Transverse colon (tissue), 4 donors: Measurements from ENCODE around the gene ASXL1. TPM values are rescaled to one million over a fixed set of nuclear protein-coding genes. Genes with fewer than 3 reads are reported as not detected.

Experiments
- DNase-seq: peaks from one replicate; pipeline ENCODE4 v3.0.0-alpha.2; 2019
- H3K27ac ChIP-seq, 4 donors: fragments of 200-600 bp; sonication (generic); 2 replicates each; pipeline ENCODE4 v1.5.1; 2016 to 2018; ENCODE audit warnings: inconsistent platforms in 4 of 4
- H3K27me3 ChIP-seq: fragments of 200-600 bp; sonication (generic); 2 replicates; pipeline ENCODE4 v1.5.1; 2017; ENCODE audit warnings: inconsistent platforms
- H3K36me3 ChIP-seq, 4 donors: fragments of 200-600 bp; sonication (generic); 2 replicates each; pipeline ENCODE4 v1.5.1; 2017 to 2019; ENCODE audit warnings: inconsistent platforms in 4 of 4
- H3K4me1 ChIP-seq, 4 donors: fragments of 200-600 bp; sonication (generic); 2 replicates each; pipeline ENCODE4 v1.5.1; 2017 to 2020; ENCODE audit warnings: inconsistent platforms in 4 of 4
- H3K4me3 ChIP-seq, 4 donors: fragments of 200-600 bp; sonication (generic); 1 replicate in 1 of 4; 2 replicates in 3 of 4; pipeline versions ENCODE4 v1.5.1 to v1.6.1; 2017 to 2019; ENCODE audit warnings: inconsistent platforms in 4 of 4
- H3K9me3 ChIP-seq, 2 donors: fragments of 200-600 bp; sonication (generic); 2 replicates each; pipeline ENCODE4 v1.5.1; 2017 to 2019; ENCODE audit warnings: inconsistent platforms in 2 of 2
- CTCF ChIP-seq, 5 experiments: fragments of 200-600 bp in 3 of 5; fragments of 450-650 bp in 2 of 5; sonication (generic) in 3 of 5; IDR thresholded peaks; 1 replicate in 2 of 5; 2 replicates in 3 of 5; pipeline ENCODE4 v1.5.1; 2016 to 2017; ENCODE audit warnings: antibody characterized with exemption in 5 of 5, inconsistent platforms in 3 of 5, mild to moderate bottlenecking in 2 of 5, moderate library complexity in 1 of 5
- EP300 ChIP-seq: sonication (generic); formaldehyde crosslinking; IDR thresholded peaks from one replicate; pipeline ENCODE4 v1.6.1; 2017; ENCODE audit warnings: antibody characterized with exemption, low read depth
- POLR2A ChIP-seq: fragments of 450-650 bp; IDR thresholded peaks from one replicate; pipeline ENCODE4 v1.6.1; 2016; ENCODE audit warnings: antibody characterized with exemption, mild to moderate bottlenecking, moderate library complexity
- POLR2AphosphoS5 ChIP-seq, 3 donors: sonication (generic); formaldehyde crosslinking; IDR thresholded peaks; one replicate each; pipeline ENCODE4 v1.6.1; 2016; ENCODE audit warnings: antibody characterized with exemption in 3 of 3
- WGBS, 2 donors: methylation state at CpG; one replicate each; pipeline ENCODE4 v1.1.5; 2018; ENCODE audit warnings: low coverage in 1 of 2; 5-methylcytosine and 5-hydroxymethylcytosine counted together
- in situ Hi-C, 4 donors: fragments of 200-750 bp; cut with MboI; loops; one replicate each; pipeline versions ENCODE4 v1.15.0 to v1.15.1; 2017; ENCODE audit warnings: low sequenced_read_pairs in 3 of 4, low pct_ligation_motif_present in 1 of 4, low pct_unique_long_range_greater_than_20kb in 1 of 4
- intact Hi-C: fragments of 100-400 bp; cut with DNase I; formaldehyde crosslinking; loops from one replicate; pipeline ENCODE4 v1.15.1; 2023; ENCODE audit warnings: low total_unique reads
- total RNA-seq, 4 donors: library from RNA; depleted of rRNA; stranded (reverse); fragments of >200 nt; gene quantifications; one replicate each; pipeline ENCODE4 v1.1.0, GENCODE V29; 2016

ASXL1 gene
- total RNA-seq, 4 donors from 2014 or later = 39.6 to 293 (median 92.8) TPM

GRCh38 chr20:32448306-32449056 lies 90.3 kb downstream of the ASXL1 start:
- H3K27me3 ChIP-seq = no peaks in the 10 kb centered on the region
- peaks cover 0 to 16% (median 10%) of the 10 kb centered on the region in 4 donors for H3K4me1 ChIP-seq
- peaks cover 0 to 40% (median 11%) of the 10 kb centered on the region in 4 donors for H3K36me3 ChIP-seq
- no peaks in the 10 kb centered on the region for H3K9me3 ChIP-seq
- no peak for TF ChIP-seq POLR2A
- TF ChIP-seq POLR2AphosphoS5 (IDR thresholded peaks at IDR 0.05) = no peak
- no peak for TF ChIP-seq EP300
- TF ChIP-seq CTCF (IDR thresholded peaks at IDR 0.05) = no peak
- DNase-seq = peak; percentile 6
- peak overlapping the region in 3 of 4 donors; percentile 30 to 54 (median 37) for H3K27ac ChIP-seq
- WGBS, 2 donors = 50 to 62% methylated on average over 2 to 13 of the region's 13 CpGs
- intact Hi-C loops = no loop called here
- H3K4me3 ChIP-seq = no peak overlapping the region
- in situ Hi-C loops = no loop called here

- Histone ChIP-seq H3K9me3 (no peaks in the 10 kb centered on the region), H3K4me1 (peaks cover 0 to 16% (median 10%) of the 10 kb centered on the region in 4 donors), H3K27me3 (no peaks in the 10 kb centered on the region), H3K4me3 (no peak overlapping the region), H3K36me3 (peaks cover 0 to 44% (median 12%) of the 10 kb centered on the region in 4 donors), H3K27ac (peak overlapping the region in 3 of 4 donors; percentile 30 to 54 (median 37))
- WGBS, 2 donors = 77 to 81% methylated on average over 2 to 9 of the region's 9 CpGs
- TF ChIP-seq POLR2AphosphoS5 (IDR thresholded peaks at IDR 0.05) (no peak), EP300 (no peak), POLR2A (no peak), CTCF (IDR thresholded peaks at IDR 0.05) (no peak)
- intact Hi-C loops (no loop called here), in situ Hi-C loops (no loop called here)
- no peak for DNase-seq
Observed at GRCh38 chr20:32449057-32449889, 91.1 kb downstream of the ASXL1 start.

- peaks cover 0 to 44% (median 12%) of the 10 kb centered on the region in 4 donors for H3K36me3 ChIP-seq
- peak overlapping the region in 2 of 4 donors; percentile 37 to 54 for H3K27ac ChIP-seq
- H3K9me3 ChIP-seq = no peaks in the 10 kb centered on the region
- WGBS, 2 donors = 56 to 70% methylated on average over 2 to 8 of the region's 8 CpGs
- DNase-seq = no peak
- TF ChIP-seq POLR2AphosphoS5 (IDR thresholded peaks at IDR 0.05) (no peak), EP300 (no peak), POLR2A (no peak), CTCF (IDR thresholded peaks at IDR 0.05) (no peak)
- no peaks in the 10 kb centered on the region for H3K27me3 ChIP-seq
- peaks cover 0 to 16% (median 10%) of the 10 kb centered on the region in 4 donors for H3K4me1 ChIP-seq
- in situ Hi-C loops (no loop called here), intact Hi-C loops (no loop called here)
- no peak overlapping the region for H3K4me3 ChIP-seq
Observed at GRCh38 chr20:32449890-32450401, 91.8 kb downstream of the ASXL1 start.

- Histone ChIP-seq H3K27ac (no peak overlapping the region), H3K36me3 (peaks cover 0 to 44% (median 13%) of the 10 kb centered on the region in 4 donors), H3K9me3 (no peaks in the 10 kb centered on the region), H3K27me3 (no peaks in the 10 kb centered on the region), H3K4me3 (no peak overlapping the region), H3K4me1 (peaks cover 0 to 16% (median 10%) of the 10 kb centered on the region in 4 donors)
- intact Hi-C loops (no loop called here), in situ Hi-C loops (no loop called here)
- WGBS, 2 donors = 84% methylated on average over 8 of the region's 9 CpGs; no CpG with 5 or more reads in 1 of the 2 donors
- no peak for DNase-seq
- TF ChIP-seq POLR2A (no peak), CTCF (IDR thresholded peaks at IDR 0.05) (no peak), POLR2AphosphoS5 (IDR thresholded peaks at IDR 0.05) (no peak), EP300 (no peak)
Observed at GRCh38 chr20:32450484-32451061, 92.4 kb downstream of the ASXL1 start.
